ENCODE data around the gene PAX6.
A peak's percentile ranks its signal among the peaks of the same experiment; 100 is the strongest.

PAX6 gene

GRCh38 chr11:31822927-31823643 is 12.0 kb upstream of the PAX6 start:
- Histone ChIP-seq H2AK5ac (ENCODE audit: low read depth, low read length) (peak overlapping the region; percentile 71), H4K91ac (ENCODE audit: low read depth, low read length, poor library complexity) (no peak overlapping the region), H3K18ac (ENCODE audit: low read length) (peak overlapping the region; percentile 44), H3K4me1 (ENCODE audit: control insufficient read depth in 2 of 2, insufficient read depth in 1 of 2, low read depth in 1 of 2, low read length in 2 of 2) (peaks cover 5 to 14% of the 10 kb centered on the region in 2 donors), H3K27me3 (ENCODE audit: control insufficient read depth in 3 of 3, insufficient read depth in 3 of 3, low read depth in 1 of 3, low read length in 3 of 3) (peaks cover 48 to 100% (median 96%) of the 10 kb centered on the region in 3 experiments), H3K9ac (ENCODE audit: low read depth, low read length, poor library complexity) (no peak overlapping the region), H3K36me3 (replicated peaks in 1 of 2; ENCODE audit: control insufficient read depth in 2 of 2, insufficient read depth in 2 of 2, low read length in 2 of 2) (no peaks in the 10 kb centered on the region), H3K23ac (ENCODE audit: low read depth, low read length, poor library complexity) (no peak overlapping the region), H4K8ac (ENCODE audit: low read depth, low read length) (no peak overlapping the region), H3K4me3 (ENCODE audit: low read length in 2 of 2) (no peak overlapping the region), H2BK120ac (ENCODE audit: low read depth, low read length) (no peak overlapping the region), H2AFZ (ENCODE audit: low read length) (no peak overlapping the region), H3K4ac (ENCODE audit: low read length) (no peak overlapping the region), H2BK5ac (ENCODE audit: low read length) (no peak overlapping the region), H3K27ac (replicated peaks; ENCODE audit: low read length) (no peak overlapping the region), H2BK12ac (ENCODE audit: low read length) (peak overlapping the region; percentile 48), H3K9me3 (replicated peaks in 1 of 2; ENCODE audit: control insufficient read depth in 2 of 2, insufficient read depth in 1 of 2, low read depth in 1 of 2, low read length in 2 of 2) (peaks cover 5 to 8% of the 10 kb centered on the region in 2 donors), H3K79me1 (ENCODE audit: low read depth, low read length) (no peaks in the 10 kb centered on the region), H3K4me2 (ENCODE audit: insufficient read depth, low read length, poor library complexity, severe bottlenecking) (no peak overlapping the region), H3K14ac (ENCODE audit: low read length) (no peak overlapping the region), H2BK15ac (ENCODE audit: low read length) (peak overlapping the region; percentile 68)
- no CpG with 5 or more reads among the region's 14 CpGs for WGBS, 2 donors (ENCODE audit: extremely low coverage in 2 of 2, insufficient read length in 2 of 2, insufficient replicate concordance in 1 of 2)
- no peak for DNase-seq (ENCODE audit: low spot score)

GRCh38 chr11:31822175-31822926 is 11.2 kb upstream of the PAX6 start:
- H3K27me3 ChIP-seq (ENCODE audit: control insufficient read depth in 3 of 3, insufficient read depth in 3 of 3, low read depth in 1 of 3, low read length in 3 of 3), result peaks cover 52 to 100% (median 96%) of the 10 kb centered on the region in 3 experiments
- no peak overlapping the region for H3K14ac ChIP-seq (ENCODE audit: low read length)
- H2BK12ac ChIP-seq (ENCODE audit: low read length), result peak overlapping the region; percentile 48
- no peak overlapping the region for H4K91ac ChIP-seq (ENCODE audit: low read depth, low read length, poor library complexity)
- peaks cover 4 to 8% of the 10 kb centered on the region in 2 donors for H3K9me3 ChIP-seq (replicated peaks in 1 of 2; ENCODE audit: control insufficient read depth in 2 of 2, insufficient read depth in 1 of 2, low read depth in 1 of 2, low read length in 2 of 2)
- no peak overlapping the region for H4K8ac ChIP-seq (ENCODE audit: low read depth, low read length)
- H3K4me2 ChIP-seq (ENCODE audit: insufficient read depth, low read length, poor library complexity, severe bottlenecking), result no peak overlapping the region
- H3K4me3 ChIP-seq (ENCODE audit: low read length in 2 of 2), result no peak overlapping the region
- H2AFZ ChIP-seq (ENCODE audit: low read length), result no peak overlapping the region
- H2BK120ac ChIP-seq (ENCODE audit: low read depth, low read length), result no peak overlapping the region
- DNase-seq (ENCODE audit: low spot score), result peak; percentile 18
- no peak overlapping the region for H3K23ac ChIP-seq (ENCODE audit: low read depth, low read length, poor library complexity)
- no peaks in the 10 kb centered on the region for H3K79me1 ChIP-seq (ENCODE audit: low read depth, low read length)
- H3K27ac ChIP-seq (replicated peaks; ENCODE audit: low read length), result no peak overlapping the region
- H3K36me3 ChIP-seq (replicated peaks in 1 of 2; ENCODE audit: control insufficient read depth in 2 of 2, insufficient read depth in 2 of 2, low read length in 2 of 2), result no peaks in the 10 kb centered on the region
- WGBS, 2 donors (ENCODE audit: extremely low coverage in 2 of 2, insufficient read length in 2 of 2, insufficient replicate concordance in 1 of 2), result no CpG with 5 or more reads among the region's 17 CpGs
- no peak overlapping the region for H2BK15ac ChIP-seq (ENCODE audit: low read length)
- H3K9ac ChIP-seq (ENCODE audit: low read depth, low read length, poor library complexity), result no peak overlapping the region
- peak overlapping the region; percentile 35 for H3K18ac ChIP-seq (ENCODE audit: low read length)
- no peak overlapping the region for H2BK5ac ChIP-seq (ENCODE audit: low read length)
- H2AK5ac ChIP-seq (ENCODE audit: low read depth, low read length), result peak overlapping the region; percentile 71
- no peak overlapping the region for H3K4ac ChIP-seq (ENCODE audit: low read length)
- H3K4me1 ChIP-seq (ENCODE audit: control insufficient read depth in 2 of 2, insufficient read depth in 1 of 2, low read depth in 1 of 2, low read length in 2 of 2), result peaks cover 8 to 14% of the 10 kb centered on the region in 2 donors

GRCh38 chr11:31821766-31822165 is 10.6 kb upstream of the PAX6 start:
- Histone ChIP-seq H3K27me3 (ENCODE audit: control insufficient read depth in 3 of 3, insufficient read depth in 3 of 3, low read depth in 1 of 3, low read length in 3 of 3) (peaks cover 53 to 100% (median 96%) of the 10 kb centered on the region in 3 experiments), H2AFZ (ENCODE audit: low read length) (no peak overlapping the region), H3K23ac (ENCODE audit: low read depth, low read length, poor library complexity) (no peak overlapping the region)

GRCh38 chr11:31821235-31821764 is 10.2 kb upstream of the PAX6 start:
- Histone ChIP-seq H3K27me3 (ENCODE audit: control insufficient read depth in 3 of 3, insufficient read depth in 3 of 3, low read depth in 1 of 3, low read length in 3 of 3) (peaks cover 54 to 100% (median 96%) of the 10 kb centered on the region in 3 experiments), H4K91ac (ENCODE audit: low read depth, low read length, poor library complexity) (no peak overlapping the region), H4K8ac (ENCODE audit: low read depth, low read length) (no peak overlapping the region), H3K14ac (ENCODE audit: low read length) (no peak overlapping the region), H2AFZ (ENCODE audit: low read length) (no peak overlapping the region), H3K23ac (ENCODE audit: low read depth, low read length, poor library complexity) (no peak overlapping the region), H3K9ac (ENCODE audit: low read depth, low read length, poor library complexity) (no peak overlapping the region), H2BK15ac (ENCODE audit: low read length) (no peak overlapping the region), H2BK120ac (ENCODE audit: low read depth, low read length) (no peak overlapping the region), H3K4me3 (ENCODE audit: low read length in 2 of 2) (no peak overlapping the region), H3K9me3 (replicated peaks in 1 of 2; ENCODE audit: control insufficient read depth in 2 of 2, insufficient read depth in 1 of 2, low read depth in 1 of 2, low read length in 2 of 2) (peaks cover 3 to 8% of the 10 kb centered on the region in 2 donors), H3K79me1 (ENCODE audit: low read depth, low read length) (no peaks in the 10 kb centered on the region), H3K27ac (replicated peaks; ENCODE audit: low read length) (no peak overlapping the region), H3K18ac (ENCODE audit: low read length) (no peak overlapping the region), H2AK5ac (ENCODE audit: low read depth, low read length) (no peak overlapping the region), H3K36me3 (replicated peaks in 1 of 2; ENCODE audit: control insufficient read depth in 2 of 2, insufficient read depth in 2 of 2, low read length in 2 of 2) (no peaks in the 10 kb centered on the region), H3K4ac (ENCODE audit: low read length) (no peak overlapping the region), H3K4me1 (ENCODE audit: control insufficient read depth in 2 of 2, insufficient read depth in 1 of 2, low read depth in 1 of 2, low read length in 2 of 2) (peaks cover 10 to 16% of the 10 kb centered on the region in 2 donors), H2BK12ac (ENCODE audit: low read length) (no peak overlapping the region), H2BK5ac (ENCODE audit: low read length) (no peak overlapping the region), H3K4me2 (ENCODE audit: insufficient read depth, low read length, poor library complexity, severe bottlenecking) (no peak overlapping the region)
- WGBS, 2 donors (ENCODE audit: extremely low coverage in 2 of 2, insufficient read length in 2 of 2, insufficient replicate concordance in 1 of 2), result no CpG with 5 or more reads among the region's 5 CpGs
- no peak for DNase-seq (ENCODE audit: low spot score)

More at GRCh38 chr11:31821766-31822165, 10.6 kb upstream of the PAX6 start:
- Histone ChIP-seq H2BK5ac (ENCODE audit: low read length) (no peak overlapping the region), H3K9me3 (replicated peaks in 1 of 2; ENCODE audit: control insufficient read depth in 2 of 2, insufficient read depth in 1 of 2, low read depth in 1 of 2, low read length in 2 of 2) (peaks cover 3 to 8% of the 10 kb centered on the region in 2 donors), H3K4ac (ENCODE audit: low read length) (no peak overlapping the region), H4K91ac (ENCODE audit: low read depth, low read length, poor library complexity) (no peak overlapping the region), H3K36me3 (replicated peaks in 1 of 2; ENCODE audit: control insufficient read depth in 2 of 2, insufficient read depth in 2 of 2, low read length in 2 of 2) (no peaks in the 10 kb centered on the region), H3K79me1 (ENCODE audit: low read depth, low read length) (no peaks in the 10 kb centered on the region), H3K4me2 (ENCODE audit: insufficient read depth, low read length, poor library complexity, severe bottlenecking) (no peak overlapping the region), H3K18ac (ENCODE audit: low read length) (no peak overlapping the region), H3K14ac (ENCODE audit: low read length) (no peak overlapping the region), H4K8ac (ENCODE audit: low read depth, low read length) (no peak overlapping the region), H2BK120ac (ENCODE audit: low read depth, low read length) (no peak overlapping the region), H3K9ac (ENCODE audit: low read depth, low read length, poor library complexity) (no peak overlapping the region), H2AK5ac (ENCODE audit: low read depth, low read length) (no peak overlapping the region), H3K4me3 (ENCODE audit: low read length in 2 of 2) (no peak overlapping the region), H2BK15ac (ENCODE audit: low read length) (no peak overlapping the region), H3K27ac (replicated peaks; ENCODE audit: low read length) (no peak overlapping the region), H3K4me1 (ENCODE audit: control insufficient read depth in 2 of 2, insufficient read depth in 1 of 2, low read depth in 1 of 2, low read length in 2 of 2) (peaks cover 10 to 16% of the 10 kb centered on the region in 2 donors), H2BK12ac (ENCODE audit: low read length) (no peak overlapping the region)
- WGBS, 2 donors (ENCODE audit: extremely low coverage in 2 of 2, insufficient read length in 2 of 2, insufficient replicate concordance in 1 of 2), result no CpG with 5 or more reads among the region's 8 CpGs
- no peak for DNase-seq (ENCODE audit: low spot score)
